Duodenal mucosa (tissue), 2 donors: ENCODE data around the gene SENP6.

Source experiments
- H3K27ac ChIP-seq: one replicate; pipeline ENCODE4 v1.7.0; 2013; ENCODE audit warnings: low read depth, low read length
- H3K27me3 ChIP-seq, 2 donors: one replicate each; pipeline ENCODE4 v1.7.0; 2013; ENCODE audit warnings: low read length in 2 of 2, control low read depth in 1 of 2; ENCODE audit not compliant: insufficient read depth in 2 of 2, control insufficient read depth in 1 of 2
- H3K36me3 ChIP-seq, 2 donors: one replicate each; pipeline ENCODE4 v1.7.0; 2013; ENCODE audit warnings: low read length in 2 of 2, control low read depth in 1 of 2; ENCODE audit not compliant: insufficient read depth in 2 of 2, control insufficient read depth in 1 of 2
- H3K4me1 ChIP-seq, 2 donors: one replicate each; pipeline ENCODE4 v1.7.0; 2013; ENCODE audit warnings: low read length in 2 of 2, control low read depth in 1 of 2; ENCODE audit not compliant: insufficient read depth in 2 of 2, control insufficient read depth in 1 of 2
- H3K4me3 ChIP-seq, 2 donors: one replicate each; pipeline ENCODE4 v1.7.0; 2013; ENCODE audit warnings: low read length in 2 of 2, low read depth in 1 of 2
- H3K9ac ChIP-seq, 2 donors: one replicate each; pipeline ENCODE4 v1.7.0; 2013; ENCODE audit warnings: low read length in 2 of 2, low read depth in 1 of 2
- H3K9me3 ChIP-seq, 2 donors: one replicate each; pipeline ENCODE4 v1.7.0; 2013; ENCODE audit warnings: low read length in 2 of 2, control low read depth in 1 of 2; ENCODE audit not compliant: control insufficient read depth in 1 of 2

Gene SENP6

GRCh38 chr6:75758061-75758460 lies 156.4 kb downstream of the SENP6 start:
- Histone ChIP-seq H3K9me3 (no peaks in the 10 kb centered on the region), H3K27me3 (no peaks in the 10 kb centered on the region), H3K4me3 (no peak overlapping the region), H3K27ac (no peak overlapping the region), H3K4me1 (peaks cover 16 to 35% of the 10 kb centered on the region in 2 donors), H3K9ac (no peak overlapping the region), H3K36me3 (no peaks in the 10 kb centered on the region)

DNA sequence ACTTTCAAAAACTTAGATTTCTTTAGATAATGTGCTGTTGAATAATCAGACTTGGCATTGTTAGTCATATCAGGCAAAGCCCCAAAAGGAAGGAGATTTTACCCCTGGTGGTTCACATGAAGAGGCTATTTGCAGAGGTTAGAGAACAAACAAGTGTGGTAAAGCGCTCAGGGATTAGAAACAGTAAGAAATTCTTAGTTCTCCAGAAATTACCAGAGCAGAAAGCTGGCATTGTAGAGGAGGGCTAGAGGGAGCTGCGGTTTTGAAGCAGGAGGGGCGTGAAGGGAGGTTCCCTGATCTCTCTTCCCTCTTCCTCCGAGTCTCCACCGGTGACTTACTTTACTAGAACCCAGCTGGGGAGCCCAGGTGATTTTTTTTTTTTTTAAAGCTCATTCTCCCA lies 157.5 kb downstream of the SENP6 start:
- H3K27me3 ChIP-seq: no peaks in the 10 kb centered on the region
- no peaks in the 10 kb centered on the region for H3K36me3 ChIP-seq
- no peaks in the 10 kb centered on the region for H3K9me3 ChIP-seq
- no peak overlapping the region for H3K9ac ChIP-seq
- H3K27ac ChIP-seq: no peak overlapping the region
- peaks cover 13 to 26% of the 10 kb centered on the region in 2 donors for H3K4me1 ChIP-seq
- H3K4me3 ChIP-seq: no peak overlapping the region

GRCh38 chr6:75760320-75760719 lies 158.6 kb downstream of the SENP6 start:
- H3K9me3 ChIP-seq: no peaks in the 10 kb centered on the region
- no peaks in the 10 kb centered on the region for H3K27me3 ChIP-seq
- no peak overlapping the region for H3K9ac ChIP-seq
- H3K36me3 ChIP-seq: no peaks in the 10 kb centered on the region
- no peak overlapping the region for H3K27ac ChIP-seq
- H3K4me1 ChIP-seq: peaks cover 13 to 26% of the 10 kb centered on the region in 2 donors
- H3K4me3 ChIP-seq: no peak overlapping the region

- Histone ChIP-seq H3K9me3 (no peaks in the 10 kb centered on the region), H3K27me3 (no peaks in the 10 kb centered on the region), H3K4me1 (peaks cover 13 to 26% of the 10 kb centered on the region in 2 donors), H3K27ac (no peak overlapping the region), H3K4me3 (no peak overlapping the region), H3K36me3 (no peaks in the 10 kb centered on the region), H3K9ac (no peak overlapping the region)
These were observed 159.8 kb downstream of the SENP6 start for GRCh38 chr6:75761489-75761888.

GRCh38 chr6:75762063-75762462 lies 160.4 kb downstream of the SENP6 start:
- no peaks in the 10 kb centered on the region for H3K36me3 ChIP-seq
- H3K27ac ChIP-seq: no peak overlapping the region
- H3K9me3 ChIP-seq: no peaks in the 10 kb centered on the region
- peaks cover 13 to 26% of the 10 kb centered on the region in 2 donors for H3K4me1 ChIP-seq
- H3K4me3 ChIP-seq: no peak overlapping the region
- H3K27me3 ChIP-seq: no peaks in the 10 kb centered on the region
- H3K9ac ChIP-seq: no peak overlapping the region

GRCh38 chr6:75766387-75766786 lies 164.7 kb downstream of the SENP6 start:
- Histone ChIP-seq H3K4me3 (no peak overlapping the region), H3K27me3 (no peaks in the 10 kb centered on the region), H3K27ac (no peak overlapping the region), H3K9me3 (no peaks in the 10 kb centered on the region), H3K36me3 (no peaks in the 10 kb centered on the region), H3K9ac (no peak overlapping the region), H3K4me1 (peaks cover 6 to 12% of the 10 kb centered on the region in 2 donors)
